GM19328 (cell line): ENCODE data around the gene SDF2.
"Not testable (repeated sequence)": the region's sequence is repeated elsewhere in the genome, so short reads cannot be mapped to it uniquely, and the experiment has no call there.

ENCODE experiments used
- ATAC-seq: cut with Tn5 transposase; IDR thresholded peaks from one replicate; pipeline ENCODE4 v1.9.1; 2021; ENCODE audit warnings: mild to moderate bottlenecking, moderate library complexity; ENCODE audit not compliant: unreplicated experiment

The SDF2 gene

GRCh38 chr17:28635506-28635905 is 26.2 kb downstream of the SDF2 start:
- no peak for ATAC-seq

DNA sequence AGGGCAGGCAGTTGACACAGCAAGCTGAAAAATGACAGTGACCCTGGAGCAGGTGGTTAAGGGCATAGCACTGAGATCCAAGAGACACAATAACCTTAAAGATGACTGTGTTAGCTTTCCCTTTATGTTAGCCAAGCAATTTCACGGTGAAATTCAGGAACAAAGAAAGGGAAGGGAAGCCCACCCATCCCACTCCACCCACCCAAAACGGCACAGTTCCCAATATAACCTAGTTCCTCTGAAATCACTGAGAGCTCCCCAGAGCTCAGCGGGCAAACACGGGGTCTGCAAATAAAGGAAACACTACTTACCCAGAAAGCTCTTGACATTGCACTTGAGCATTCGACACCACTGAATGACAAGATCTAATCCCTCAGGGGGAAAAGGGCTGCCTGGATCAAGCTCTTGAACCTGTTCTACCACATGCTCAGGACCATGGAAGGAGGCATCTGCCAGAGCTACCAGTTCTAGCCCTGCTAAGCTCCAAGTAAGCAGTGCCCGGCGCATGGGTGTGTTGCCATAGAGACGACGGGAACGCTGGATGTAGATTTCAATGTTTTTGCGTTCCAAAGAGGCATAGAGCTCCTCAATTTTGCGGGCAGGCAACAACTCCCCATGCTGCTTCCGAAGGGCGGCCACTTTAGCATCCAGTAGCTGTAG is 27.4 kb downstream of the SDF2 start:
- no peak for ATAC-seq

- no peak for ATAC-seq
Measured at GRCh38 chr17:28626818-28627217, 34.9 kb downstream of the SDF2 start.

GRCh38 chr17:28624148-28624547 is 37.6 kb downstream of the SDF2 start:
- no peak for ATAC-seq

DNA sequence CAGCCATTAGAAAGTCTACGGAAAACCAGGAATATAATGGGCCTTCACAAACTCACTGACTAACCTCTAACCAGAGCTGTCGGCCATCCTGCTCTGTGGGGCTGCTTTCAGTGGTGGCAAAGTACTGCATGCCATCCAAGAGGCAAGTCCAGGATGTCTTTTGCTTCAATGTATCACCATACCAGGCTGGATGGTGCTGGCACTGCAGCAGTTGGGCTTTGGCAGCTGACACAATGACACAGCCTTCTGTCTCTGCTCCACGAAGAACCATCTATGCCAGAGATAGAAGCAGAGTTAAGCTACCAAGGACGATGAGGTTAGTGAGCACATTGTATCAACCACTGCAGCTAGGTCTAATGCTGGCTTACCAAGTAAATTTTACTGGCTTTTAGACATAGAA is 38.0 kb downstream of the SDF2 start:
- no peak for ATAC-seq

- no peak for ATAC-seq
Measured at GRCh38 chr17:28622186-28622585, 39.5 kb downstream of the SDF2 start.

DNA sequence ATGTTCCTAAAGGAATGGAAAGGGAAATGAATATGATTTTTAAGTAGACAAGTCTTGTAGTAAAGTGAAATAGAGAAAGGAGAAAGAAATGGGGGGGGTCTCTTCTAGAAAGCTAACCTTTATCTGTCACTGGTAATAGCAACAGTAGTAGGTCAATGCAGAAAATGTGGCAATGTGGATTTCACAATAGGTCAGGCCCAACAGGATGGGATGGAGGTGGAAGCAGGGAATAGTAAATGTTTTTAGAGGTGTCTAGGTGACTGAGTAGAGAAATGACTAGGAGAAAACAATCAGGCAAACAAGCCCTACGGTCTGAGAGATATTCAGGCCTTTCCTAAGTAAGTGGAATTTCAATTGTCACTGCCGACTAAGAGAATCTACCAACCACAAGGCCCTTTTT is 41.7 kb downstream of the SDF2 start:
- ATAC-seq: no peak

- ATAC-seq: no peak
Measured at GRCh38 chr17:28618464-28618863, 43.2 kb downstream of the SDF2 start.

GRCh38 chr17:28616281-28616680 is 45.4 kb downstream of the SDF2 start:
- no peak for ATAC-seq

- ATAC-seq: no peak
Measured at GRCh38 chr17:28615260-28615940, 46.3 kb downstream of the SDF2 start.

DNA sequence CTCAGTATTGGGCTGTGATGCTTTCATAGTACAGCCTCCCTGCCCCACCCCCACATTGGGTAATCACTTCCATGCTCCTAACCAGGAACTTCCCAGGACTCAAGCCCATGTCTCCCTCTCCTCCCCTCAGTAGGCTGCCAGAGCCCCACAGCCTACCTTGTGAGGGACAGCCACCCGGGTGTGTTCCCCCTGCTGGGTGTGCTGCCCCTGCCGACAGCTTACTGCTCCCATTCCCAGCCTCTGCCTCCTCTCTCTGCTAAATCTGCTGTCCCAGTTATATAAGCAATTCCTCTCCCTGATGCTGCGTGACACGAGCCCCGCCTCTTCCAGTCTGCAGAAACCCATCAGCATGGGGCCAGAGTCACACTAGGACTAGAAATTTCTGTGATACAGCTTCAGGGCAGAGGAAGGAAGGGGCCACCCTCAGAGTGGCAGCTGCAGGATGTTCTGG is 47.8 kb downstream of the SDF2 start, which contains the start of gene RSKR:
Gene RSKR (minus strand): TSS at position 255 of the 451 bp plus-strand sequence. CDS start 24 bp downstream, at position 231.
- no peak for ATAC-seq

- ATAC-seq: no peak
Measured at GRCh38 chr17:28612936-28613872, 48.5 kb downstream of the SDF2 start.

DNA sequence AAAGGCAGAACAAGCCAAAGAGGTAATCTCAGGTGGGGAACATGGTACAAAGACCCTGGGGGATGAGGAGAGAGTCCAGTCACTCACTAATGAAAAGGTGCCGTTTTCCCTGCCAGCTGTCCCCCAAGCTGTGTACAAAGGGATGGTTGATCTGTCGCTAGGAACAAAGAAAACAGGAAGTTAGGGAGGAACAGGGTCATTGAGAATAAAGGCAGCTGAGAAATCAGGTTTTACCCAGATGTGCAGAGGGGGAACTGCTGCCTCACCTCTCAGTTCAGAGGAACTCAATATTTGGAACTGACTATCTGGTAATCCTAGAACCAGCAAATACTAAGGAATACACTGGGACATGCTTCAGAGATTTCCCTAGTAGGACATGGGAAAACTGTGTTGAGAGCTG is 49.2 kb downstream of the SDF2 start:
- ATAC-seq: no peak

GRCh38 chr17:28610376-28610775 is 51.3 kb downstream of the SDF2 start:
- ATAC-seq: no peak

DNA sequence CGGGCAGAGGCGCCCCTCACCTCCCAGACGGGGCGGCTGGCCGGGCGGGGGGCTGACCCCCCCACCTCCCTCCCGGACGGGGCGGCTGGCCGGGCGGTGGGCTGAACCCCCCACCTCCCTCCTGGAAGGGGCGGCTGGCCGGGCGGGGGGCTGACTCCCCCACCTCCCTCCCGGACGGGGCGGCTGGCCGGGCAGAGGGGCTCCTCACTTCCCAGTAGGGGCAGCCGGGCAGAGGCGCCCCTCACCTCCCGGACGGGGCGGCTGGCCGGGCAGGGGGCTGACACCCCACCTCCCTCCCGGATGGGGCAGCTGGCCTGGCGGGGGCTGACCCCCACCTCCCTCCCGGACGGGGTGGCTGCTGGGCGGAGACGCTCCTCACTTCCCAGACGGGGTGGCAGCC is 57.7 kb downstream of the SDF2 start:
- ATAC-seq: not testable (repeated sequence)

- ATAC-seq: peak; percentile 36
Measured at GRCh38 chr17:28599311-28600184, 62.2 kb downstream of the SDF2 start.

- ATAC-seq: peak; percentile 72
Measured at GRCh38 chr17:28598799-28599310, 62.9 kb downstream of the SDF2 start, which contains the start of gene SPAG5. Gene SPAG5 (minus strand): TSS chr17:28599025. CDS start chr17:28598946, 79 bp downstream.

DNA sequence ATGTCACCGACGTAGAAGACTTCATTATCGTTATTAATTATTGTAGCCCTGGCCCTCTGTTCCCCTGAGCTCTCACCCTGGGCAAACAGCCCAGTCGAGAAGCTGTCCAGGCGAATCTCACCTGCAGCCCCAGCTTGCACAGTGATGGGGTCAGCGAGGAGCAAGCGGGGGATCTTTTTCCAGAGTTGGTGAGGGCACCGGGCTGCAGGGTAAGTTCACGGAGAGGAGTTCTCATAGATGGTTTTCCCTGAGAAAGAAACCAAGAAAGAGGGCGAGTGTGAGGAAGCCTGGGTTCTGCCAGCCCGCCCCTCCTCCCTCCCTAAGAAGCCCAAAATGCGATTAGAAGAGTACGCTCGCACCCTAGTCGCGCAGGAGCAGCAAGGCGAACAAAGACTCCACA is 63.3 kb downstream of the SDF2 start:
- no peak for ATAC-seq
